Testis (tissue), 3 donors: Measurements from ENCODE around the gene ATXN1L. TPM values are rescaled to one million over a fixed set of nuclear protein-coding genes. Genes with fewer than 3 reads are reported as not detected.

Experiments used
- DNase-seq: peaks from one replicate; pipeline ENCODE4 v3.0.0-alpha.2; 2019
- H3K27ac ChIP-seq, 2 donors: fragments of 200-600 bp; sonication (generic); one replicate each; pipeline ENCODE4 v1.5.1; 2019
- H3K27me3 ChIP-seq: fragments of 200-600 bp; sonication (generic); one replicate; pipeline ENCODE4 v1.5.1; 2019
- H3K36me3 ChIP-seq: fragments of 200-600 bp; sonication (generic); one replicate; pipeline ENCODE4 v1.5.1; 2017; ENCODE audit warnings: low read depth; ENCODE audit errors: missing control alignments
- H3K4me1 ChIP-seq: fragments of 200-600 bp; sonication (generic); one replicate; pipeline ENCODE4 v1.5.1; 2019
- H3K4me3 ChIP-seq, 2 donors: fragments of 200-600 bp; sonication (generic); one replicate each; pipeline ENCODE4 v1.5.1; 2017 to 2019
- H3K9me3 ChIP-seq: fragments of 200-600 bp; sonication (generic); one replicate; pipeline ENCODE4 v1.5.1; 2017
- POLR2A ChIP-seq: fragments of 450-650 bp; IDR thresholded peaks from one replicate; pipeline ENCODE4 v1.6.1; 2017; ENCODE audit warnings: antibody characterized with exemption, mild to moderate bottlenecking, moderate library complexity
- WGBS, 2 donors: methylation state at CpG; one replicate each; pipeline ENCODE4 v1.1.5; 2018; 5-methylcytosine and 5-hydroxymethylcytosine counted together
- intact Hi-C: fragments of 100-400 bp; cut with DNase I; formaldehyde crosslinking; loops from one replicate; pipeline ENCODE4 v1.15.1; 2023; ENCODE audit warnings: low total_unique reads
- polyA plus RNA-seq: library from polyadenylated mRNA; stranded (reverse); fragments of 350-450 nt; fragmentation: Illumina TruSeq; extraction: RNeasy Lipid Tissue Mini Kit (QIAGEN cat#74804); gene quantifications from one replicate; pipeline ENCODE4 v1.2.3, GENCODE V29; 2014; ENCODE audit warnings: low read depth, low replicate concordance; ENCODE audit not compliant: insufficient read depth
- total RNA-seq, 2 donors: library from RNA; depleted of rRNA; stranded (reverse); fragments of >200 nt; gene quantifications; one replicate each; pipeline ENCODE4 v1.2.3, GENCODE V29; 2016
- TF ChIP-seq, protein P1 (sequence below), 3 experiments: fragments of 450-650 bp in 2 of 3; fragments of 200-600 bp in 1 of 3; sonication (generic) in 1 of 3; IDR thresholded peaks; one replicate each; pipeline ENCODE4 v1.5.1; 2016 to 2019; ENCODE audit warnings: antibody characterized with exemption in 3 of 3, mild to moderate bottlenecking in 2 of 3, moderate library complexity in 1 of 3

Gene ATXN1L
- total and polyA plus RNA-seq, 3 donors from 2014 or later = 36.1 to 39.3 (median 36.8) TPM

DNA sequence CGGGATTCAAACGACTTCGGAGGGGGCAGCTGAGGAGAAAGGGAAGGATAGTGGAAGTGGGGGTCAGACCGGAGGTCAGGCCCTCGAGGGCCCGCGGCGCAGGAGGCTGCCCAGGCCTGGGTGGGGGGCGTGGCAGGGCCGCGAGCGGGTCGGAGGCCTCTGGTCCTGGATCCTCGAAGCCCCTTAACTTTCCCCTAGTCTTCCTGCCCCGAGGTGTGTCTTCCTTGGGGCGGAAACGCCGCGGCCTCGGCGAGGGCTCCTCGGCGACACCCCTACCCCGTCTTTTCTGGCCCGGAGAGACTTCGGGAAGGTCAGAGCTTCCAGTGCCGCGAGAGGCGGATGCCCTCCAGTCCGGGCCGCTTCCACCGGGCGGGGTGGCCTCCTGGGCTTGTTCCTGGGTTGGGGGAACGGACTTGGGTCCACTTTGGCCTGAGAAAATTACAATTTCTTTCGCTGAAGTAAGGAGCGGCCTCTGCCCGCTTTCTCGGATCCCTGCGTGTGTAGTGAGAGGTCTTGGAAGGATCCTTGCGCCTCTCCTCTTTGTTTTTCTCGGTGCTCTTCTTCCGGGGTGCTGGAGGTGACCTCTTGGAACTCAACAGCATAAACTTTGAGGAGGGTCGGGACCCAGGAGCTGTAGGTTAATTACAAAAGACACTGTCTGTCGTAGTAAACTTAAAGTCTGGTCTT, 50.0 kb downstream of the ATXN1L start:
- Histone ChIP-seq H3K9me3 (no peaks in the 10 kb centered on the region), H3K27ac (peak overlapping the region; percentile 98), H3K4me3 (peak overlapping the region; percentile 86 to 97), H3K4me1 (peaks cover 35% of the 10 kb centered on the region), H3K27me3 (no peaks in the 10 kb centered on the region), H3K36me3 (no peaks in the 10 kb centered on the region)
- TF ChIP-seq, protein P1, sequence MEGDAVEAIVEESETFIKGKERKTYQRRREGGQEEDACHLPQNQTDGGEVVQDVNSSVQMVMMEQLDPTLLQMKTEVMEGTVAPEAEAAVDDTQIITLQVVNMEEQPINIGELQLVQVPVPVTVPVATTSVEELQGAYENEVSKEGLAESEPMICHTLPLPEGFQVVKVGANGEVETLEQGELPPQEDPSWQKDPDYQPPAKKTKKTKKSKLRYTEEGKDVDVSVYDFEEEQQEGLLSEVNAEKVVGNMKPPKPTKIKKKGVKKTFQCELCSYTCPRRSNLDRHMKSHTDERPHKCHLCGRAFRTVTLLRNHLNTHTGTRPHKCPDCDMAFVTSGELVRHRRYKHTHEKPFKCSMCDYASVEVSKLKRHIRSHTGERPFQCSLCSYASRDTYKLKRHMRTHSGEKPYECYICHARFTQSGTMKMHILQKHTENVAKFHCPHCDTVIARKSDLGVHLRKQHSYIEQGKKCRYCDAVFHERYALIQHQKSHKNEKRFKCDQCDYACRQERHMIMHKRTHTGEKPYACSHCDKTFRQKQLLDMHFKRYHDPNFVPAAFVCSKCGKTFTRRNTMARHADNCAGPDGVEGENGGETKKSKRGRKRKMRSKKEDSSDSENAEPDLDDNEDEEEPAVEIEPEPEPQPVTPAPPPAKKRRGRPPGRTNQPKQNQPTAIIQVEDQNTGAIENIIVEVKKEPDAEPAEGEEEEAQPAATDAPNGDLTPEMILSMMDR (IDR thresholded peaks at IDR 0.05) = no peak
- no peak for TF ChIP-seq POLR2A
- WGBS, 2 donors = 0 to 1% methylated on average over 39 to 44 of the region's 44 CpGs
- intact Hi-C loops = no loop called here
- no peak for DNase-seq

DNA sequence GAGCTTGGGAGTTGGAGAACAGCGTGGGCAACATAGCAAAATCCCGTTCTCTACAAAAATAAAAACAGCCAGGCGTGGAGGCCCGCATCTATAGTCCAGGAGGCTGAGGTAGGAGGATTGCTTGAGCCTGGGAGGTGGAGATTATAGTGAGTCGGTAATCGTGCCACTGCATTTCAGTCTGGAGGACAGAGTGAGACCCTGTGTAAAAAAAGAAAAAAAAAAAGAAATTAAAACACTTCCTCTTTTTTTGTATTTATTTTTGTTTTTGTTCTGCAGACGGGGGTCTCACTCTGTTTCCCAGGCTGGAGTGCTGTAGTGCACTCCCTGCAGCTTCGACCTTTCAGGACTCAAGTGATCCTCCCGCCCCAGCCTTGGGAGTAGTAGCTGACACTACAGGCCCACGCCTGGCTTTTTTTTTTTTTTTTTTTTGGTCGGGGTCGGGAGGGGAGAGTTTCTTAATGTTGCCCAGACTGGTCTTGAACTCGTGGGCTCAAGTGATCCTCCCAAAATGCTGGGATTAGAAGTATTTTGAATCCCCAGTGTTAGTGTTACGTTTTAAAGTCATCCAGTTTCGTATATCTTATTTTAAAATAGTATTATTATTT, 51.1 kb downstream of the ATXN1L start:
- intact Hi-C loops = no loop called here
- Histone ChIP-seq H3K4me3 (peak overlapping the region in 1 of 2 donors; percentile 86), H3K4me1 (peaks cover 35% of the 10 kb centered on the region), H3K27ac (peak overlapping the region; percentile 98), H3K27me3 (no peaks in the 10 kb centered on the region), H3K9me3 (no peaks in the 10 kb centered on the region), H3K36me3 (no peaks in the 10 kb centered on the region)
- TF ChIP-seq, protein P1 (IDR thresholded peaks at IDR 0.05) = no peak
- no peak for TF ChIP-seq POLR2A
- 22 to 33% methylated on average over 15 of the region's 15 CpGs for WGBS, 2 donors
- DNase-seq = no peak

DNA sequence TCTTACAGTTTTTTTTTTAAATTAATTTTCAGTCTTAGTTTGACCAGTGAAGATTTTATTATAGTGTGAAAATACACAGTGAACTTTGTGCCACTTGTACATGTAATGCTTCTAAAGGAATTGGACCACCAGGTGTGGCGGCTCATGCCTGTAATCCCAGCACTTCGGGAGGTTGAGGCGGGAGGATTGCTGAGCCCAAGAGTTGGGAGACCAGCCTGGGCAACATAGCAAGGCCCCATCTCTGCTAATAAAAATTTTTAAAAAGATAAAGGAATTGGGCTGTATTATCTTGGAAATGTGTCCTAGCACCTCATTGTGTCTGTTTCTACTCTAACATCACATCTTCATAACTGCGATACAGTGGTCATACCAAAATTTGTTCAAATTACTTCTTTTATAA, 53.4 kb downstream of the ATXN1L start:
- DNase-seq = no peak
- Histone ChIP-seq H3K4me3 (no peak overlapping the region), H3K27me3 (no peaks in the 10 kb centered on the region), H3K4me1 (peaks cover 35% of the 10 kb centered on the region), H3K9me3 (no peaks in the 10 kb centered on the region), H3K27ac (peak overlapping the region in 1 of 2 donors; percentile 14), H3K36me3 (no peaks in the 10 kb centered on the region)
- TF ChIP-seq, protein P1 (IDR thresholded peaks at IDR 0.05) = no peak
- TF ChIP-seq POLR2A = no peak
- intact Hi-C loops = no loop called here
- 88 to 92% methylated on average over 4 of the region's 4 CpGs for WGBS, 2 donors

DNA sequence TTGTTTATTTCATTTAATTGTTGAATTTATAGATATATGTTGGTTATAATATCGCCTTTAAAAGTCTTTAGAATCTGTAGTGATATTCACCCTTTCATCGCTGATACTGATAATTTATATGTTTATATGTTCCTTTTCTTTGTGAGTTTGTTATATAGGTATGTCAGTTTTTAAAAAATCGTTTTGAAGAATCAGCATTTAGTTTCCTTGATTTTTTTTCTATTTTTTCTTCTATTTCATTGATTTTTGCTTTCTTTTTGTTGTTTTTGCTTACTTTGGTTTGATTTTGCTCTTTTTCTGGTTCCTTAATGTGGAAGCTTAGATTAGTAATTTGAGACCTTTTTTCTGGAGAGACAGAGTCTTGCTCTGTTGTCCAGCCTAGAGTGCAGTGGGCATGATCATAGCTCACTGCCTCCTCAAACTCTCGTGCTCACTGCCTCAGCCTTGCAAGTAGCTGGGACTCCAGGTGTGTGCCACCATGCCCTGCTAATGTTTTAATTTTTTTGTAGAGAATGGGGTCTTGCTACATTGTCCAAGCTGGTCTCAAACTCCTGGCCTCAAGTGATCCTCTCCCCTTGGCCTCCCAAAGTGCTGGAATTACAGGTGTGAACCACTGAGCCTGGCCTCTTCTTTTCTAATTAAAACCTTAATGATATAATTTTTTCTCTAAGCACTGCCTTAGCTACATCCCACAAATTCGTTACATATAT, 57.0 kb downstream of the ATXN1L start:
- Histone ChIP-seq H3K4me1 (peaks cover 22% of the 10 kb centered on the region), H3K36me3 (no peaks in the 10 kb centered on the region), H3K27me3 (no peaks in the 10 kb centered on the region), H3K9me3 (no peaks in the 10 kb centered on the region), H3K27ac (no peak overlapping the region), H3K4me3 (no peak overlapping the region)
- intact Hi-C loops = no loop called here
- TF ChIP-seq, protein P1 (IDR thresholded peaks at IDR 0.05) = no peak
- no peak for TF ChIP-seq POLR2A
- no peak for DNase-seq
- 78 to 81% methylated on average over 5 of the region's 5 CpGs for WGBS, 2 donors
